HG03097 (cell line): ENCODE results near the gene PHYKPL.
"Not testable (repeated sequence)": the region's sequence is repeated elsewhere in the genome, so short reads cannot be mapped to it uniquely, and the experiment has no call there.

Experiments used
- ATAC-seq: cut with Tn5 transposase; IDR thresholded peaks from one replicate; pipeline ENCODE4 v1.9.1; 2021; ENCODE audit not compliant: unreplicated experiment, low FRiP score

The PHYKPL gene

GRCh38 chr5:178265746-178266145 lies 33.1 kb upstream of the PHYKPL start:
- ATAC-seq = no peak

- no peak for ATAC-seq
Measured at GRCh38 chr5:178264044-178264443, 31.4 kb upstream of the PHYKPL start.

DNA sequence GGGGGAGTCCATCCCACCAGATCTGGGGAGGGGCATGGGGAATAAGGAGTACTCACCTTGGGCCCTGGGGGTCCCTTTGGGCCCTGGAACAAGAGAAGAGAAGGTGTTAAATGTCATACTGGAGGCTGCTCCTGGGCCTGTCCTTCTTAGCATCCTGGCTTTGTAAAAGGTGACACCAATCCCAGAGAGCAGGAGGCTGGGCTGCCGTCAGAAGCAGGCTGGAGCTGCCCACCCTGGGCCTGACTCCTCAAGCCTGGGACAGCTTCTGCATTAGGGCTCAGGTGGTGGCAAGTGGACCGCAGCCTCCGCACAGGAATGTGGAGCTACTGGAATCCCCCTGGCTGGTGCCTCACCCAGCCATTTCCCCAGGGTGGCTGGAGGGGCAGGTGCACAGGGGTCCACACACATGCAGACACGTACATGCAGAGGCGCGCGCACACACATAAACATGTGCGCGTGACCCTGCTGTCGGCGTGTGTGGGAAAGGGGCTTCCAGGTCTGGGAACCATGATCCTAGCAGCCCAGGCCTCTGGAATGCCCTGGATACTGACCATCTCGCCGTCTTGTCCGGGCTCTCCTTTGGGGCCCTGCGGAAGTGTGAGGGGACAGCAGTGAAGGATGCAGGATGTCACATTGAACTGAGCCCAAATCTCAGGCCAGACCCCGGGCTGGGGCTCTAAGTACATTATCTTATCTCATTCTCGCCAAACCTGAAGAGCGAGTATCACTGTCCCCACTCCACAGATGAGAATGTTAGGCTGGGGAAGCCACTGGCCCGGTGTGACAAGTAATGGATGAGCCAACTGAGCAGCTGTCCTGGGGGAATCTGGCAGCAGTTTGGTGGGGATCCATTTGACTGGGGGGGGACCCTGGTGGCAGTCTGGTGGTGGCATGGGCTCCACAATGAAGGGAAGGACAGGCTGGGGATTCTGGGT lies 29.3 kb upstream of the PHYKPL start:
- ATAC-seq = no peak

- no peak for ATAC-seq
Measured at GRCh38 chr5:178259623-178260536, 27.3 kb upstream of the PHYKPL start.

GRCh38 chr5:178257650-178258049 lies 25.0 kb upstream of the PHYKPL start:
- ATAC-seq = no peak

- ATAC-seq = no peak
Measured at GRCh38 chr5:178256746-178257145, 24.1 kb upstream of the PHYKPL start.

GRCh38 chr5:178253632-178254031 lies 21.0 kb upstream of the PHYKPL start:
- ATAC-seq = not testable (repeated sequence)

DNA sequence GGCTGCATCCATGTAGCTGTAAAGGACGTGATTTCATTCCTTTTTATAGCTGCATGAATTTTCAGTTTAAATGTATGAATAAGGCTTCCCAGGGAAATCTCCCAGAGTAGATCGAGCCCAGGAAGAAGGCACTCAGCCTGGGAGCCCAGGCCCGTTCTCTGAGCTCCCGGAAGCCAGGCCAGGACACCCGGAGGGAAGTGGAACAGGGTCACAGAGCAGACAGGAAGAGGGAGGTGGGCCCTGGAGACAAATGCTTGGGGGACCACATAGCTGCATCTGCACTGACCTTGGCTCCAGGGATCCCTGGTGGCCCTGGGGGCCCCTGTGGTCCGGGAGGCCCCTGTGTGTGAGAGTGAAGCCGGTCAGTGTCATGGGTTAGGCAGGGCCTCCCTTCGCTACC lies 19.7 kb upstream of the PHYKPL start:
- ATAC-seq = no peak

DNA sequence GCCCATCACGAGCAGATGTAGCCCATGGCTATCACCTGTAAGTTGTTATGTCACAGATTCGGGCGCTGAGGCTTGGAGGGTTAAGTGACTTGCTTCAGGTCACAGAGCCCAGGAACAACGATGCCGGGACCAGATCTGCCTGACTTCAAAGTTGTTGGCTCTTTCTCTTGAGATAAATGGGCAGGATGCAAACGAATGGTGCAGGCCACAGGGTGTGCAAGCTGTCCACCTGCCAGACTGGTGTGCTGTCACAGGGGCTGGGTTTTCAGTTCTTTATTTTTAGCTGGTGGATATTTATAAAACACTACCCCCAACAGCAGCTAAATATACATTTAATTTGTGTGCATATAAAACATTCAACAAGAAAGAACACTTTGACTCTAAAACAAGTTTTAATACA lies 17.7 kb upstream of the PHYKPL start:
- ATAC-seq = no peak

GRCh38 chr5:178249191-178249989 lies 16.8 kb upstream of the PHYKPL start:
- no peak for ATAC-seq

DNA sequence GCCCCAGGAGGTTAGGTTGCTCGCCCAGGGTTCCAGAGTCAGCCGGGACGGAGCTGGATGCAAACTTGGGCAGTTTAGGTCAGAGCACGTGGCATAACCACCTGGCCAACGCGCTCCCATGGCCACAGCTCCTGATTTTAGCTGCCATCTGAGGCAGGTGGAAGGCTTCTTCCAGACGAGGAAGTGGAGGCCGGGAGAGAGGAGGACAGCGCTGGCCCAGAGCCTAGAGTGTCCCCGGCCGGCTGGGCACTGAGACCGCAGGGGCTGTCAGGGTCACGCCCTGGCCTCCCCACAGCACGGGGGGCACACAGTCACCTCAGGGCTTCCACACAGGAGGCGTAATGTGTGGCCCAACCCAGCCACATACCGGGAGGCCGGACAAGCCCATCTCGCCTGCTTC lies 16.1 kb upstream of the PHYKPL start:
- no peak for ATAC-seq

DNA sequence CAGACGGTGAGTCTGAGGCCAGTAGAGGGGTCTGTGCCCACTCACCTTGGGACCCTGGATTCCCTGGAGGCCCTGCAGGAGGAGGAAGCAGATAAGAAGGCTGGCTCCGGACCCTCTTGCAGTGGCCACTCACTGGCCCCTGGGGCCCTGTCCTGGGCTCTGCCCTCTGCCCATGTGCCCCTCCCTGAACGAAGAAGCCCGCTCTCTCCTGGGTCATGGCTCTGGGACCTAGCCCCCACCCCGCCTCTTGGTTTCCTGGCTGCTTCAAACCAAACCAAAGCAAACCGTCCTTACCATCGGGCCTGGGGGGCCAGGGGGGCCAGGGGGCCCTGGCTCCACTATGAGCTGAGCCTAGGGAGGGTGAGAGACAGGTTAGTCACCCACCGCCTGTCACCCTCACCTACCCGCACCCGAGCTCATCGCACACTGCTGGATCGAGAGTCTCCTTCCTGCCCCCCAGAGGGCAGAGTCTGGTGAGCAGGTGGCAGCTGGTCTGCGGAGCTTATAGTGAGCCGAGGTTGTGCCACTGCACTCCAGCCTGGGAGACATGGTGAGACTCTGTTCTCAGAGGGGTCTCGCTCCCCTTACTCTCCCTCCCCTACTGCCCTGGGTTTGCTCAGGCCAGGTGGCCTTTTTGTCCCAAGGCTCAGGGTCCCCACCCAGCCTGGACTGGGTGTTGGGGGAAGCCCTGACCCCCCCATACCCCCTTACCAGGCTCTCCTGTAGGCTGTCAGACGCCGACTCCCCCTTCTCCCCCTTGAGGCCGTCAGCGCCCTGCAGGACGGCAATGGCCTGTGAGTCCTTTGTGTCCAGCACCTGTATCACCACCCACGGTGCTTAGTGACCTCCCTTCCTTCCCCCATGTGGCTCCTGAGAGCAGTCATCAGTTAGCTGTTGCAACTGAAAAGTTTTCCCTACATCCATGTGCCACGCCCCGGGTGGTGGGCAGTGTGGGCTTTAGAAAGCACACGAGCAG lies 15.2 kb upstream of the PHYKPL start:
- ATAC-seq = no peak

- no peak for ATAC-seq
Measured at GRCh38 chr5:178246624-178247279, 14.2 kb upstream of the PHYKPL start.

GRCh38 chr5:178245389-178245788 lies 12.8 kb upstream of the PHYKPL start:
- no peak for ATAC-seq

DNA sequence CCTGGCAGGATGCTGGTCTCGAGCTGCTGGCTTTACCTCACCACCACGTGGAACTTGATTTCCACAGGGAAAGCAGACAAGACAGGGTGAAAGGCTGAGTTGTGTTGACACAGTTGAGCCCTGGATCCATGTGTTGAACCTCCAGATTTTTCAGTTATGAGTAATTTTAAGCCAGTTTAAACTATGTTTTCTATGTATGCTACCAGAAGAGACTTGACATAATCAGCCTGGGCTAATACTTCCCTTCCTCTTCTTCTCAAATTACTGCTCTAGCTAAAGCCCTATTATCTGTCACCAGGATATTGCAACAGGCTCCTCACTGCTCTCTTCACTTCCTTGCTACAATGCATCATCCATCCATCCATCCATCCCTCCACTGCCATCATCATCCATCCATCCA lies 12.0 kb upstream of the PHYKPL start:
- no peak for ATAC-seq

GRCh38 chr5:178242416-178242815 lies 9.8 kb upstream of the PHYKPL start:
- ATAC-seq = no peak

DNA sequence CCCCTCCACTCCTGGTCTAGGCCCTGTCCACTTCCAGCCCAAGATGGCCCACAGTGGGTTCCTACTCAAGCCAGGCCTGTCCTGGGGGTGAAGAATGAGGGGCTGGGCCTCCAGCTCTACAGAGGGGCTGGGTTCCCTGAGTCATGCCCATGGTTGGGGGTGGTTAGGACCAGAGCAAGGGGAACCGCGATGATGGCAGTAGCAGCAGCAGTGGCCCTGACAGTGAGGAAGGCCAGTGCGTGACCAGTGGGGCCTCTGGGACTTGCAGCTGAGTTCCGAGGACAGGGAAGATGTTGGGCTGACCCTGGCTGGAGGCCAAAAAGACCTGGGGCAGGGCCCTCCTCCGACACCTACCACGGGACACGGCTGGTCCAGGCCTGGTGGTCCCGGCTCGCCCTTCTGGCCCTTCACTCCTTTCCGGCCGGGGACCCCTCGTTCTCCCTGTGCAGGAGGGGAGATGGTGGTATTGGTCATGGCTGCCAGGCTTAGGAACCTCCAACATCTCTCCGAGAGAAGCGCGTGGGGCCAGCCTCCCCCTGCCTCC lies 9.2 kb upstream of the PHYKPL start:
- no peak for ATAC-seq

DNA sequence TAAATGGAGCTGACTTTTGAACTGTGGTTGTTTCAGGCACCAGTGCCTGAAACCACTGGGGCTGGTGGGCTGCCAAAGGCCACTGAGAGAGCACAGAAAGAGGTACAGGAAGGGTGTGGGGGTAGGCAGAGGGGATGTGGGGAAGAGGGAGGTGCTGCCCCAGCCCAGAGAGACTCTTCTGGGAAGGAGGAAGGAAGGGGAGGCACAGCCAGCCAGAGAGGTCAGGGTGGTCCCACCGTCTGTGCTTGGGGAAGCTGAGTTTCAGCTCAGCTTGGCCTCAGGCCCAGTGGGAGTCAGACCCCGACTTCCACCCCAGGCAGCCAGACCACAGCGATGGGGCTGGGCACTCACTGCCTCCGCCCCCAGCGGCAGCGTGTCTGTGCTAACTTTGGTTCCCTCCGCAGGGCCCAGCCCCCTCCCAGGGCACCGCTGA lies 8.6 kb upstream of the PHYKPL start:
- no peak for ATAC-seq

GRCh38 chr5:178240766-178241165 lies 8.2 kb upstream of the PHYKPL start:
- no peak for ATAC-seq
